ENCODE measurements around the gene RPS13.
"Not testable (repeated sequence)": the region's sequence is repeated elsewhere in the genome, so short reads cannot be mapped to it uniquely, and the experiment has no call there.

Gene RPS13

GRCh38 chr11:17077240-17077519 is 287 bp downstream of the RPS13 start:
- Histone ChIP-seq H3K9me3 (ENCODE audit: control insufficient read depth, insufficient read depth, low read length) (no peaks in the 10 kb centered on the region), H3K27me3 (ENCODE audit: control insufficient read depth, insufficient read depth, low read length) (no peaks in the 10 kb centered on the region), H3K36me3 (ENCODE audit: control insufficient read depth, insufficient read depth, low read length) (peaks cover 15% of the 10 kb centered on the region; the same call in 1 of the 2 replicates), H3K4me1 (ENCODE audit: control insufficient read depth, insufficient read depth, low read length) (0 out of 2 replicates have a peak, but pooled peaks cover 2% of the 10 kb centered on the region), H3K4me3 (ENCODE audit: low read length) (peak overlapping the region; percentile 81), H3K27ac (ENCODE audit: low read length) (no peak overlapping the region)
- no peak for DNase-seq (ENCODE audit: low read depth, low spot score)
- WGBS (ENCODE audit: insufficient coverage, insufficient read length) = no CpG with 5 or more reads among the region's 20 CpGs

GRCh38 chr11:17076517-17077239 is 789 bp downstream of the RPS13 start:
- H3K9me3 ChIP-seq (ENCODE audit: control insufficient read depth, insufficient read depth, low read length) = no peaks in the 10 kb centered on the region

GRCh38 chr11:17075506-17075905 is 2.0 kb downstream of the RPS13 start:
- 0 out of 2 replicates have a peak, but pooled peaks cover 2% of the 10 kb centered on the region for H3K4me1 ChIP-seq (ENCODE audit: control insufficient read depth, insufficient read depth, low read length)
- no CpG with 5 or more reads among the region's 5 CpGs for WGBS (ENCODE audit: insufficient coverage, insufficient read length)
- H3K4me3 ChIP-seq (ENCODE audit: low read length) = no peak overlapping the region
- no peak for DNase-seq (ENCODE audit: low read depth, low spot score)
- H3K27me3 ChIP-seq (ENCODE audit: control insufficient read depth, insufficient read depth, low read length) = no peaks in the 10 kb centered on the region
- no peaks in the 10 kb centered on the region for H3K9me3 ChIP-seq (ENCODE audit: control insufficient read depth, insufficient read depth, low read length)
- peaks cover 15% of the 10 kb centered on the region; the same call in 1 of the 2 replicates for H3K36me3 ChIP-seq (ENCODE audit: control insufficient read depth, insufficient read depth, low read length)
- H3K27ac ChIP-seq (ENCODE audit: low read length) = no peak overlapping the region

More at GRCh38 chr11:17076517-17077239, 789 bp downstream of the RPS13 start:
- H3K27me3 ChIP-seq (ENCODE audit: control insufficient read depth, insufficient read depth, low read length) = no peaks in the 10 kb centered on the region
- peaks cover 15% of the 10 kb centered on the region; the same call in 1 of the 2 replicates for H3K36me3 ChIP-seq (ENCODE audit: control insufficient read depth, insufficient read depth, low read length)
- H3K4me3 ChIP-seq (ENCODE audit: low read length) = peak overlapping the region; percentile 81
- 0 out of 2 replicates have a peak, but pooled peaks cover 2% of the 10 kb centered on the region for H3K4me1 ChIP-seq (ENCODE audit: control insufficient read depth, insufficient read depth, low read length)
- DNase-seq (ENCODE audit: low read depth, low spot score) = no peak
- H3K27ac ChIP-seq (ENCODE audit: low read length) = no peak overlapping the region
- WGBS (ENCODE audit: insufficient coverage, insufficient read length) = no CpG with 5 or more reads among the region's 15 CpGs

DNA sequence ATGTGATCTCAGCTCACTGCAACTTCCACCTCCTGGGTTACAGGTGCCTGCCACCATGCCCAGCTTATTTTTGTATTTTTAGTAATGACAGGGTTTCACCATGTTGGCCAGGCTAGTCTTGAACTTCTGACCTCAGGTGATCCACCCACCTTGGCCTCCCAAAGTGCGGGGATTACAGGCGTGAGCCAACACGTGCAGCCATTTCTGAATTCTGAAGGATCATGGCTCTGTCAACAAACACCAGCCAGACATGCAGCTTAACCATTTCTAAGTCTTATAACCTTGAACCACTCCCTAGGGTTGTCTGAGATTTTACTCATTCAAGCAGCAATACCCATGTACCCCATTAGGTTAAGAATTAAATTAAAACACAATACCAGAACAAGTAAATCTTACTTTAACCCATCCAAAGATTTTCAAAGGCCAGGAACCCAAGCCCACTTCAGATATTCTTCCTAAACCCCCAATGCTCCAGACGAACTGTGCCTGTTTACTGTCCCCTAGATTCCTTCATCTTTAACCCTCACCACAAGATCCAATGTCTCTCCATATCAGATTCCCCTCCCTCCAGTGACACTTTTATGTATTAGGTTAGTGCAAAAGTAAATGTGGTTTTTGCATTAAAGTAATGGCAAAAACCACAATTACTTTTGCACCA is 4.0 kb downstream of the RPS13 start:
- no peak for DNase-seq (ENCODE audit: low read depth, low spot score)
- WGBS (ENCODE audit: insufficient coverage, insufficient read length) = no CpG with 5 or more reads among the region's 4 CpGs
- Histone ChIP-seq H3K4me1 (ENCODE audit: control insufficient read depth, insufficient read depth, low read length) (0 out of 2 replicates have a peak, but pooled peaks cover 2% of the 10 kb centered on the region), H3K27me3 (ENCODE audit: control insufficient read depth, insufficient read depth, low read length) (no peaks in the 10 kb centered on the region), H3K36me3 (ENCODE audit: control insufficient read depth, insufficient read depth, low read length) (peaks cover 15% of the 10 kb centered on the region; the same call in 1 of the 2 replicates), H3K9me3 (ENCODE audit: control insufficient read depth, insufficient read depth, low read length) (no peaks in the 10 kb centered on the region), H3K27ac (ENCODE audit: low read length) (no peak overlapping the region), H3K4me3 (ENCODE audit: low read length) (no peak overlapping the region)

DNA sequence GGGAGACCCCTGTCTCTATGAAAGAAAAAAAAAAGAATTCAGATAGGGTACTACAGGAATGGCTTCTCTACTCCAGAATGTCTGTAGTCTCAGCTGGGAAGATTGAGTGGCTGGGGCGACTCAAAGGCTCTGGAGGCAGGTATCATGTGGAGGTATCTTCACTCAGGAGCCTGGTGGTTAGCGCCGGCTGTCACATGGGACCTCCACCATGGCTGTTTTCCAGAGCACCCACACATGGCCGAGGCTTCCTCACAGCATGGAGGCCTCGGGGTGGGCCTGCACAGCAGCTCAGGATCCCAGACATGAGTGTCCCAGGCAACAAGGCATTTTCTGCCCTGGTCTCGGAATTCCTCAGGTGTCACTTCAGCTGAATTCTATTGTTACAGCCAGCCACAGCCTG is 10.1 kb downstream of the RPS13 start:
- Histone ChIP-seq H3K4me3 (ENCODE audit: low read length) (no peak overlapping the region), H3K36me3 (ENCODE audit: control insufficient read depth, insufficient read depth, low read length) (no peaks in the 10 kb centered on the region), H3K27me3 (ENCODE audit: control insufficient read depth, insufficient read depth, low read length) (no peaks in the 10 kb centered on the region), H3K27ac (ENCODE audit: low read length) (no peak overlapping the region), H3K4me1 (ENCODE audit: control insufficient read depth, insufficient read depth, low read length) (no peaks in the 10 kb centered on the region), H3K9me3 (ENCODE audit: control insufficient read depth, insufficient read depth, low read length) (no peaks in the 10 kb centered on the region)
- no CpG with 5 or more reads among the region's 6 CpGs for WGBS (ENCODE audit: insufficient coverage, insufficient read length)
- DNase-seq (ENCODE audit: low read depth, low spot score) = no peak

DNA sequence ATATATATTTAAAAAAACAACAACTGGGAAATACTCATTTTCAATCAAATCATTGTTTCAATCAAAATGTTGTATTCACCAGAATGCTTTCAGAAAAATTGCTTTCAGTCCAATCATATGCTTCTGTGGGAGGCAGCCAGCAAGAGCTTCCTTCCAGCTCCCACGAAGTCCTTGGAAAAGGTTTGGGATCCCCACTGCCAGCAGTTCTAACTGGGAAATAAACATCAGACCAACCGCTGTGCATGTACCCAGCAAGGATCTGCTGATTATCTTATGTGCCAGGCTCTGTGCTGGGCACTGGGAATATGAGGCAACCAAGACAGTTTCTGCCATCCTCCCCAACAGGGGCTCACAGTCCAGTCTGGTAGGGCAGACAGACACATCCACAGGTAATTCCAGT is 10.8 kb downstream of the RPS13 start:
- Histone ChIP-seq H3K36me3 (ENCODE audit: control insufficient read depth, insufficient read depth, low read length) (no peaks in the 10 kb centered on the region), H3K4me1 (ENCODE audit: control insufficient read depth, insufficient read depth, low read length) (no peaks in the 10 kb centered on the region), H3K27ac (ENCODE audit: low read length) (no peak overlapping the region), H3K27me3 (ENCODE audit: control insufficient read depth, insufficient read depth, low read length) (no peaks in the 10 kb centered on the region), H3K9me3 (ENCODE audit: control insufficient read depth, insufficient read depth, low read length) (no peaks in the 10 kb centered on the region), H3K4me3 (ENCODE audit: low read length) (no peak overlapping the region)
- no CpG with 5 or more reads among the region's 2 CpGs for WGBS (ENCODE audit: insufficient coverage, insufficient read length)
- DNase-seq (ENCODE audit: low read depth, low spot score) = no peak

- Histone ChIP-seq H3K4me3 (ENCODE audit: low read length) (no peak overlapping the region), H3K27ac (ENCODE audit: low read length) (no peak overlapping the region), H3K36me3 (ENCODE audit: control insufficient read depth, insufficient read depth, low read length) (no peaks in the 10 kb centered on the region), H3K27me3 (ENCODE audit: control insufficient read depth, insufficient read depth, low read length) (no peaks in the 10 kb centered on the region), H3K4me1 (ENCODE audit: control insufficient read depth, insufficient read depth, low read length) (no peaks in the 10 kb centered on the region), H3K9me3 (ENCODE audit: control insufficient read depth, insufficient read depth, low read length) (no peaks in the 10 kb centered on the region)
- WGBS (ENCODE audit: insufficient coverage, insufficient read length) = no CpG with 5 or more reads among the region's 4 CpGs
- peak; percentile 52 for DNase-seq (ENCODE audit: low read depth, low spot score)
These were observed 14.1 kb downstream of the RPS13 start for GRCh38 chr11:17063171-17064002.

- DNase-seq (ENCODE audit: low read depth, low spot score); H3K4me1 ChIP-seq (ENCODE audit: control insufficient read depth, insufficient read depth, low read length); H3K9me3 ChIP-seq (ENCODE audit: control insufficient read depth, insufficient read depth, low read length); H3K27me3 ChIP-seq (ENCODE audit: control insufficient read depth, insufficient read depth, low read length); H3K36me3 ChIP-seq (ENCODE audit: control insufficient read depth, insufficient read depth, low read length); H3K27ac ChIP-seq (ENCODE audit: low read length); H3K4me3 ChIP-seq (ENCODE audit: low read length): not testable (repeated sequence)
- WGBS (ENCODE audit: insufficient coverage, insufficient read length) = no CpG with 5 or more reads among the region's 27 CpGs
These were observed 26.3 kb downstream of the RPS13 start for GRCh38 chr11:17051146-17051545.

DNA sequence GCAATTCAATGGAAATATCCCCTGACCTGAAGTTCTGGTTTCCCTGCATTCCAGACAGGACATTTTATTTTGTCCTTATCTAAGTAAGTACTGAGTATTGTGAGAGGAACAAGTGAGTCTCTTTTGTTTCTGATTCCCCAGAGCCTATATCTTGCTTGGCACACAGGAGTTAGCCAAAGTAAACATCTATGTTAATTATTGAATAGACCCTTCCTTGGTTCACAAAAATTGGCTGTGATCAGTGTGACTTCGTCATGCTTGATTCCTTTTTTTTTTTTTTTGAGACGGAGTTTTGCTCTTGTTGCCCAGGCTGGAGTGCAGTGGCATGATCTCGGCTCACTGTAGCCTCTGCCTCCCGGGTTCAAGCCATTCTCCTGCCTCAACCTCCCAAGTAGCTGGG is 29.0 kb downstream of the RPS13 start:
- H3K4me1 ChIP-seq (ENCODE audit: control insufficient read depth, insufficient read depth, low read length); H3K27ac ChIP-seq (ENCODE audit: low read length): not testable (repeated sequence)
- no CpG with 5 or more reads among the region's 4 CpGs for WGBS (ENCODE audit: insufficient coverage, insufficient read length)

GRCh38 chr11:17046690-17047089 is 30.8 kb downstream of the RPS13 start:
- no peak overlapping the region for H3K27ac ChIP-seq (ENCODE audit: low read length)
- no peaks in the 10 kb centered on the region for H3K27me3 ChIP-seq (ENCODE audit: control insufficient read depth, insufficient read depth, low read length)
- DNase-seq (ENCODE audit: low read depth, low spot score) = no peak
- WGBS (ENCODE audit: insufficient coverage, insufficient read length) = no CpG with 5 or more reads among the region's 5 CpGs
- no peaks in the 10 kb centered on the region for H3K4me1 ChIP-seq (ENCODE audit: control insufficient read depth, insufficient read depth, low read length)
- H3K4me3 ChIP-seq (ENCODE audit: low read length) = no peak overlapping the region
- no peaks in the 10 kb centered on the region for H3K36me3 ChIP-seq (ENCODE audit: control insufficient read depth, insufficient read depth, low read length)
- H3K9me3 ChIP-seq (ENCODE audit: control insufficient read depth, insufficient read depth, low read length) = no peaks in the 10 kb centered on the region

More for the DNA sequence above, 29.0 kb downstream of the RPS13 start:
- H3K27me3 ChIP-seq (ENCODE audit: control insufficient read depth, insufficient read depth, low read length); H3K4me3 ChIP-seq (ENCODE audit: low read length); H3K36me3 ChIP-seq (ENCODE audit: control insufficient read depth, insufficient read depth, low read length); DNase-seq (ENCODE audit: low read depth, low spot score); H3K9me3 ChIP-seq (ENCODE audit: control insufficient read depth, insufficient read depth, low read length): not testable (repeated sequence)
